Spleen (tissue), 7 donors: ENCODE measurements around the gene SLC29A2.

ENCODE experiments used
- CTCF ChIP-seq, 11 experiments: fragments of 200-600 bp in 7 of 11; fragments of 450-650 bp in 4 of 11; sonication (generic) in 4 of 11; IDR thresholded peaks in 8 of 11; conservative IDR thresholded peaks in 3 of 11; 1 replicate in 7 of 11; 2 replicates in 4 of 11; pipeline versions ENCODE4 v1.4.0 to v1.8.0; 2016 to 2021; ENCODE audit warnings: antibody characterized with exemption in 11 of 11, inconsistent platforms in 4 of 11, mild to moderate bottlenecking in 1 of 11
- POLR2A ChIP-seq, 3 donors: fragments of 450-650 bp; IDR thresholded peaks; one replicate each; pipeline ENCODE4 v1.5.1; 2017; ENCODE audit warnings: antibody characterized with exemption in 3 of 3, mild to moderate bottlenecking in 1 of 3
- donor health status: DM: no; HTN: no; CAD: no; lungs with moderate emphysema.
- donor health status: DM: no; HTN: no; CAD: no.
- donor health status: DM: no; HTN: no; CAD: no.

DNA sequence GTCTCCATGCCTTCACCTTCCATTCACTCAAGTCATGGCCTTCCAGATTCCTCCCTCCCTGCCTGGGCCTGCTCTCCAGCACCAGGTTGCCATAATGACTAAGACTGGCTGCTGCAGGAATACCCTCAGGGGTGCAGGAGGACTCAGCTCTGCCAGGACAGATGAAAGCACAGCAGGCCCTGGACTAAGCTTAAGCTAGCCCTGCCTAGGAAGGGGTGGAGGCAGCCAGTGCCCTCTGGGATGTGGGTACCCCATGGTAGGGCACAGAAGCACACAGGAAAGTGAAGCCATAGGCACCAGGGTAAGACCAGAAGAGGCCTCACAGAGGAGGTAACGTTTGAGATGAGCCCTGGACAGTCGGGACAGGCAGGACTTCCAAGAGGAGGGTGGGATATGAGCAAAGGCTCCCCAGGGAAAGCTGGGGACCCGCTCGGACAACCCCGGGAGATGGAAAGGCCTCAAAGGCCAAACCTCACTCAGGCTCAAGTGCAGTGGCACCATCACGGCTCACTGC, 32.3 kb downstream of the SLC29A2 start:
- no peak for TF ChIP-seq CTCF (IDR thresholded peaks at IDR 0.05 in 8 of 11, conservative IDR thresholded peaks at IDR 0.05 in 3 of 11)
- TF ChIP-seq POLR2A (IDR thresholded peaks at IDR 0.05), result no peak
